Superior temporal gyrus (tissue), 1 donor: ENCODE results near the gene NEMP1.
"Not testable (repeated sequence)": the region's sequence is repeated elsewhere in the genome, so short reads cannot be mapped to it uniquely, and the experiment has no call there.

Source experiments
- DNase-seq: peaks from one replicate; pipeline ENCODE4 v3.0.0-alpha.2; 2016; ENCODE audit errors: extremely low spot score

NEMP1 gene

GRCh38 chr12:57031138-57031725 lies 47.4 kb downstream of the NEMP1 start:
- DNase-seq: no peak

- no peak for DNase-seq
Observed at GRCh38 chr12:57029457-57029856, 49.1 kb downstream of the NEMP1 start.

- no peak for DNase-seq
Observed at GRCh38 chr12:57027805-57028153, 50.8 kb downstream of the NEMP1 start.

- DNase-seq: no peak
Observed at GRCh38 chr12:57027011-57027804, 51.4 kb downstream of the NEMP1 start.

- no peak for DNase-seq
Observed at GRCh38 chr12:57025196-57025595, 53.4 kb downstream of the NEMP1 start.

- not testable (repeated sequence) for DNase-seq
Observed at GRCh38 chr12:57022324-57022723, 56.3 kb downstream of the NEMP1 start.

GRCh38 chr12:57019983-57020719 lies 58.4 kb downstream of the NEMP1 start:
- no peak for DNase-seq

GRCh38 chr12:57018906-57019305 lies 59.7 kb downstream of the NEMP1 start:
- no peak for DNase-seq

GRCh38 chr12:57018353-57018752 lies 60.2 kb downstream of the NEMP1 start:
- not testable (repeated sequence) for DNase-seq

GRCh38 chr12:57016348-57016747 lies 62.2 kb downstream of the NEMP1 start, which contains the start of gene TAC3:
TAC3 (minus strand) TSS chr12:57016529; CDS start chr12:57015797, 732 bp downstream.
- DNase-seq: no peak

GRCh38 chr12:57012600-57013465 lies 65.8 kb downstream of the NEMP1 start:
- no peak for DNase-seq

- no peak for DNase-seq
Observed at GRCh38 chr12:57011438-57012424, 66.9 kb downstream of the NEMP1 start.

- no peak for DNase-seq
Observed at GRCh38 chr12:57010627-57011247, 67.9 kb downstream of the NEMP1 start.

- DNase-seq: no peak
Observed at GRCh38 chr12:57009949-57010626, 68.5 kb downstream of the NEMP1 start.

GRCh38 chr12:57008178-57008577 lies 70.4 kb downstream of the NEMP1 start:
- DNase-seq: peak; percentile 74

- no peak for DNase-seq
Observed at GRCh38 chr12:57006809-57007475, 71.6 kb downstream of the NEMP1 start.

- no peak for DNase-seq
Observed at GRCh38 chr12:57005980-57006808, 72.4 kb downstream of the NEMP1 start, which contains the start of gene ZBTB39. ZBTB39 (minus strand) TSS chr12:57006546; CDS start chr12:57004917, 1,629 bp downstream.
